Osteocyte (in vitro differentiated cells): Measurements from ENCODE around the gene DPP6. TPM values are rescaled to one million over a fixed set of nuclear protein-coding genes. Genes with fewer than 3 reads are reported as not detected.

ENCODE experiments used
- DNase-seq: peaks from one replicate; pipeline ENCODE4 v3.0.0; 2021; ENCODE audit warnings: mixed read lengths; ENCODE audit not compliant: unreplicated experiment; ENCODE audit errors: extremely low spot score
- H3K27ac Mint-ChIP-seq: one replicate; pipeline ENCODE4 v1.8.0; 2021; ENCODE audit warnings: mild to moderate bottlenecking, mixed read lengths; ENCODE audit not compliant: unreplicated experiment
- H3K27me3 Mint-ChIP-seq: one replicate; pipeline ENCODE4 v1.8.0; 2021; ENCODE audit warnings: mixed read lengths; ENCODE audit not compliant: unreplicated experiment
- H3K36me3 Mint-ChIP-seq: one replicate; pipeline ENCODE4 v1.8.0; 2021; ENCODE audit warnings: mixed read lengths; ENCODE audit not compliant: unreplicated experiment
- H3K4me1 Mint-ChIP-seq: one replicate; pipeline ENCODE4 v1.8.0; 2021; ENCODE audit warnings: mixed read lengths; ENCODE audit not compliant: unreplicated experiment
- H3K4me3 Mint-ChIP-seq: one replicate; pipeline ENCODE4 v1.8.0; 2021; ENCODE audit warnings: mild to moderate bottlenecking, moderate library complexity, mixed read lengths; ENCODE audit not compliant: unreplicated experiment
- H3K9me3 Mint-ChIP-seq: one replicate; pipeline ENCODE4 v1.8.0; 2021; ENCODE audit warnings: mixed read lengths; ENCODE audit not compliant: unreplicated experiment
- CTCF ChIP-seq: fragments of 200-600 bp; sonication (generic); IDR thresholded peaks from 2 replicates; pipeline ENCODE4 v1.5.0; 2021; ENCODE audit warnings: antibody characterized with exemption, mild to moderate bottlenecking, moderate library complexity
- total RNA-seq: library from RNA; stranded (reverse); gene quantifications from 2 replicates; pipeline ENCODE4 v1.2.1, GENCODE V29; 2021

DPP6 gene
- total RNA-seq, 1 donor from 2014 or later, result not detected

DNA sequence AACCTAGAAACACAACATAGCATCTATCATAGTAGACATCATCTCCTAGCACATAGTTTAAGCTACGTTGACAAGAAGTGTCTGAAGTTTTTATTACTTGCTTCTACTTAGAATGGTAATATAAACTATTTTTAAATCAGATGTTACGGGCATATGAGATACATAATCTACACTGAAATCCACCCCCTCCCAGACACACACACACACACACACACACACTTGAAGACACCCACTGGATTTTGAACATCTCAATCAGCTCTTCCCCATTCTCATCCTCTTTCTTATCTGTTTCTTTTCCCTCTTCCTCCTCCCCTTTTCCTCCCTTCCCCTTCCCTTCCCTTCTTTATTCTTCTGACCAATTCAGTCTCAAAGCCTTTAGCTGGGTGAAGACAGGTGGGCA is 774.8 kb downstream of the DPP6 start:
- H3K27me3 Mint-ChIP-seq, result no peaks in the 10 kb centered on the region
- no peaks in the 10 kb centered on the region for H3K4me1 Mint-ChIP-seq
- peaks cover 23% of the 10 kb centered on the region for H3K9me3 Mint-ChIP-seq

DNA sequence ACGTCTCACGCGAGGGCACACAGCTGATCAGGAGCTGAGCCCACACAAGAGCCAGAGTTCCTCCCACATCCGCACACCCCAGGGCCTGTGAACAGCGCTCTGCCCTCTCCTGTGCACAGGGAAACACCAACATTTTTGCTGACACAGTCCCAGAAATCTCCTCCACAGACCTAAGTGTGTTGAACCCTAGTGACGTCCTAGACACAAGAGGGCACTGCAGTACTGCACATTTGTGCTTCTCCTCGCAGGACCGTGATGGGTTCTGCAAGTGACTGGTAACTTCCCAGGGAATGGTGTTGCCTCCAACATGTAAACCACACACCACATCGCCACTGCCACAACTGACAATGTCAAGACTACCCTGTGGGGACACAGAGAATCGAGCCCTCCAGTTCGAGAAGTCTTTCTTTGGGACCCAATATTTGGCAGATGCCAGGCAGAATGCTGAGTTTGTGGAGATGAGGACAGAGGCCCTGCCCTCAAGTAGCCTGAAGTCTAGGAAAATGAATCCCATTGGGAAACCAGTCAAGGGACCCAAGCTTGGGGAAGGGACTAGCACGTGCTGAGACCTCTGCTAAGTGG is 780.5 kb downstream of the DPP6 start:
- H3K36me3 Mint-ChIP-seq, result no peaks in the 10 kb centered on the region
- no peak overlapping the region for H3K27ac Mint-ChIP-seq
- H3K9me3 Mint-ChIP-seq, result peaks cover 11% of the 10 kb centered on the region
- no peaks in the 10 kb centered on the region for H3K27me3 Mint-ChIP-seq
- no peaks in the 10 kb centered on the region for H3K4me1 Mint-ChIP-seq
- no peak for TF ChIP-seq CTCF
- no peak overlapping the region for H3K4me3 Mint-ChIP-seq
- DNase-seq, result no peak

More for the DNA sequence above, 774.8 kb downstream of the DPP6 start:
- TF ChIP-seq CTCF, result no peak
- Mint-ChIP-seq H3K36me3 (no peaks in the 10 kb centered on the region), H3K4me3 (no peak overlapping the region), H3K27ac (no peak overlapping the region)
- DNase-seq, result no peak

GRCh38 chr7:154836021-154836448 is 783.8 kb downstream of the DPP6 start:
- H3K4me3 Mint-ChIP-seq, result no peak overlapping the region
- TF ChIP-seq CTCF, result no peak
- no peaks in the 10 kb centered on the region for H3K4me1 Mint-ChIP-seq
- no peak overlapping the region for H3K27ac Mint-ChIP-seq
- H3K9me3 Mint-ChIP-seq, result peaks cover 27% of the 10 kb centered on the region
- DNase-seq, result no peak
- H3K27me3 Mint-ChIP-seq, result no peaks in the 10 kb centered on the region
- H3K36me3 Mint-ChIP-seq, result no peaks in the 10 kb centered on the region

DNA sequence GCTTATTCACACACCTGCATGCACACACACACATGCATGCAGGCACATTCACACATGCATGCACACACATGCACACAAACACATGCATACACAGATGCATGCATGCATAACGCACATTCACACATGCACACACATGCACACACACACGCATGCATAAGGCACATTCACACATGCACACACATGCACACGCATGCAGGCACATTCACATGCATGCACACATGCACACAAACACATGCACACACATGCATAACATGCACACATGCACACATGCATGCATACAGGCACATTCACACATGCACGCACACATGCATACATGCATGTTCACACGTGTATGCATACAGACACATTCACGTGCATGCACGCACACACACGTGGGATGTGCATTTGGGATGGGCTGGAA is 784.9 kb downstream of the DPP6 start:
- TF ChIP-seq CTCF, result no peak
- Mint-ChIP-seq H3K36me3 (no peaks in the 10 kb centered on the region), H3K4me3 (no peak overlapping the region), H3K9me3 (peaks cover 27% of the 10 kb centered on the region), H3K27ac (no peak overlapping the region), H3K27me3 (no peaks in the 10 kb centered on the region), H3K4me1 (no peaks in the 10 kb centered on the region)
- no peak for DNase-seq

DNA sequence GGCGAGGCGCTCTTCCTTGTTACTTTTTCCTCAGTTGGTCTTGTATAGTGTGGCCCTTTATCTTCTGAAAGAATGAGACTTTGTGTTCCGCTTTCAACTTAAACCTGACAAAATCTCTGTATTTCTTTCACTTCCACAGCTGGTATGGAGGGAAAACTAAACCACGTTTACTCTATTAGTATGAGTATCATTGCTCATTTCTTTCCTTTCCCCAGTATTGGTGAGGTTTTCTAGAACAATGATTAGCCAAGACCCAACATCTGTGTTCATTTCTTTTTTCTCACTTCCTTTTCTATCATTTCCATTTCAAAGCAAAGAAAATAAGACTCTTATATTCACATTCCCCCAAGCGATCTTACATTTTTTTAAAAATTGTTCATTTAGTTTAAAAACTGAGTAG is 785.4 kb downstream of the DPP6 start:
- Mint-ChIP-seq H3K36me3 (no peaks in the 10 kb centered on the region), H3K4me3 (no peak overlapping the region), H3K4me1 (no peaks in the 10 kb centered on the region), H3K27me3 (no peaks in the 10 kb centered on the region), H3K9me3 (peaks cover 29% of the 10 kb centered on the region), H3K27ac (no peak overlapping the region)
- DNase-seq, result no peak
- no peak for TF ChIP-seq CTCF
